H9 (cell line): Measurements from ENCODE around the gene PSMB3. TPM values are rescaled to one million over a fixed set of nuclear protein-coding genes. Genes with fewer than 3 reads are reported as not detected.
A peak's percentile ranks its signal among the peaks of the same experiment; 100 is the strongest.

Experiments
- DNase-seq: peaks from one replicate; pipeline ENCODE4 v3.0.0-alpha.2; 2017
- H2AFZ ChIP-seq: one replicate; pipeline ENCODE4 v1.6.1; 2013; ENCODE audit warnings: mild to moderate bottlenecking, low read length, control low read depth, moderate library complexity
- H2AK5ac ChIP-seq: 2 replicates; pipeline ENCODE4 v1.6.1; 2013; ENCODE audit warnings: low read length, control low read depth, mixed read lengths; ENCODE audit not compliant: insufficient read length
- H2BK120ac ChIP-seq: one replicate; pipeline ENCODE4 v1.6.1; 2013; ENCODE audit warnings: low read depth, mild to moderate bottlenecking, low read length, control low read depth, inconsistent platforms; ENCODE audit not compliant: poor library complexity, severe bottlenecking
- H2BK12ac ChIP-seq: 2 replicates; pipeline ENCODE4 v1.6.1; 2013; ENCODE audit warnings: low read length, control low read depth, mixed read lengths, low read depth; ENCODE audit not compliant: insufficient read length
- H2BK15ac ChIP-seq: 2 replicates; pipeline ENCODE4 v1.6.1; 2013; ENCODE audit warnings: low read depth, low read length, control low read depth
- H2BK20ac ChIP-seq: one replicate; pipeline ENCODE4 v1.6.1; 2013; ENCODE audit warnings: low read depth, mild to moderate bottlenecking, low read length, control low read depth, inconsistent platforms; ENCODE audit not compliant: poor library complexity, severe bottlenecking
- H2BK5ac ChIP-seq: 2 replicates; pipeline ENCODE4 v1.6.1; 2013; ENCODE audit warnings: low read length, control low read depth, mixed read lengths; ENCODE audit not compliant: insufficient read length
- H3K14ac ChIP-seq: 2 replicates; pipeline ENCODE4 v1.6.1; 2013; ENCODE audit warnings: low read length, control low read depth; ENCODE audit not compliant: insufficient read depth
- H3K18ac ChIP-seq: 2 replicates; pipeline ENCODE4 v1.6.1; 2013; ENCODE audit warnings: low read depth, mild to moderate bottlenecking, mixed read lengths, low read length, control low read depth; ENCODE audit not compliant: insufficient read length
- H3K23ac ChIP-seq: 2 replicates; pipeline ENCODE4 v1.6.1; 2013; ENCODE audit warnings: low read length, control low read depth, mixed read lengths, low read depth; ENCODE audit not compliant: insufficient read length
- H3K23me2 ChIP-seq: 2 replicates; pipeline ENCODE4 v1.6.1; 2013; ENCODE audit warnings: low read depth, mild to moderate bottlenecking, mixed read lengths, low read length, control low read depth; ENCODE audit not compliant: insufficient read length, poor library complexity, severe bottlenecking
- H3K27ac ChIP-seq: 2 replicates; pipeline ENCODE4 v1.5.1; 2013; ENCODE audit warnings: low read length, control low read depth, mixed read lengths, low read depth; ENCODE audit not compliant: insufficient read length
- H3K27me3 ChIP-seq: 2 replicates; pipeline ENCODE4 v1.6.1; 2013; ENCODE audit warnings: low read length, control low read depth, inconsistent platforms; ENCODE audit not compliant: insufficient read depth
- H3K4ac ChIP-seq: 2 replicates; pipeline ENCODE4 v1.6.1; 2013; ENCODE audit warnings: low read depth, mild to moderate bottlenecking, control low read depth, inconsistent platforms, low read length, moderate library complexity
- H3K4me1 ChIP-seq: 2 replicates; pipeline ENCODE4 v1.6.1; 2013; ENCODE audit warnings: low read length, control low read depth, inconsistent platforms; ENCODE audit not compliant: insufficient read depth
- H3K4me2 ChIP-seq: 2 replicates; pipeline ENCODE4 v1.6.1; 2013; ENCODE audit warnings: low read length, control low read depth, mixed read lengths; ENCODE audit not compliant: insufficient read length, insufficient read depth
- H3K56ac ChIP-seq: 2 replicates; pipeline ENCODE4 v1.6.1; 2013; ENCODE audit warnings: low read depth, mild to moderate bottlenecking, mixed read lengths, low read length, control low read depth; ENCODE audit not compliant: insufficient read length
- H3K79me1 ChIP-seq: 2 replicates; pipeline ENCODE4 v1.6.1; 2013; ENCODE audit warnings: low read depth, mild to moderate bottlenecking, moderate library complexity, low read length, control low read depth, inconsistent platforms; ENCODE audit not compliant: insufficient read depth, poor library complexity, severe bottlenecking
- H3K79me2 ChIP-seq: 2 replicates; pipeline ENCODE4 v1.6.1; 2013; ENCODE audit warnings: low read length, control low read depth, inconsistent platforms; ENCODE audit not compliant: insufficient read depth
- H3K9ac ChIP-seq: 2 replicates; pipeline ENCODE4 v1.6.1; 2013; ENCODE audit warnings: low read length, control low read depth, mixed read lengths; ENCODE audit not compliant: insufficient read length; ENCODE audit errors: extremely low read depth
- H3K9me3 ChIP-seq: one replicate; pipeline ENCODE4 v1.6.1; 2013; ENCODE audit warnings: low read depth, low read length, inconsistent platforms; ENCODE audit not compliant: control insufficient read depth
- H3T11ph ChIP-seq: one replicate; pipeline ENCODE4 v1.6.1; 2013; ENCODE audit warnings: mild to moderate bottlenecking, low read length, control low read depth, inconsistent platforms
- H4K20me1 ChIP-seq: one replicate; pipeline ENCODE4 v1.6.1; 2013; ENCODE audit not compliant: control insufficient read depth, insufficient read length, insufficient read depth
- H4K5ac ChIP-seq: 2 replicates; pipeline ENCODE4 v1.6.1; 2013; ENCODE audit warnings: low read depth, mild to moderate bottlenecking, mixed read lengths, low read length, control low read depth; ENCODE audit not compliant: insufficient read length
- H4K8ac ChIP-seq: replicated peaks from 2 replicates; pipeline ENCODE4 v1.6.1; 2013; ENCODE audit warnings: low read length, control low read depth, mixed read lengths, low read depth; ENCODE audit not compliant: insufficient read length
- H4K91ac ChIP-seq: 2 replicates; pipeline ENCODE4 v1.6.1; 2013; ENCODE audit warnings: low read depth, mild to moderate bottlenecking, moderate library complexity, mixed read lengths, low read length, control low read depth; ENCODE audit not compliant: insufficient read length
- H3K27ac Mint-ChIP-seq, 3 experiments: 2 replicates in 2 of 3; 3 replicates in 1 of 3; pipeline ENCODE4 v1.8.0; 2020 to 2021; ENCODE audit warnings: mixed read lengths in 3 of 3, mild to moderate bottlenecking in 1 of 3, moderate library complexity in 1 of 3
- H3K27me3 Mint-ChIP-seq: 2 replicates; pipeline ENCODE4 v1.8.0; 2021; ENCODE audit warnings: low read depth, mild to moderate bottlenecking, moderate library complexity, mixed read lengths
- H3K36me3 Mint-ChIP-seq, 3 experiments: 2 replicates in 2 of 3; 3 replicates in 1 of 3; pipeline ENCODE4 v1.8.0; 2020 to 2021; ENCODE audit warnings: low read depth in 3 of 3, mixed read lengths in 3 of 3; ENCODE audit not compliant: insufficient read depth in 1 of 3
- H3K4me1 Mint-ChIP-seq, 2 experiments: 2 replicates each; pipeline ENCODE4 v1.8.0; 2020; ENCODE audit warnings: mixed read lengths in 2 of 2
- H3K4me3 Mint-ChIP-seq, 2 experiments: 2 replicates in 1 of 2; 3 replicates in 1 of 2; pipeline ENCODE4 v1.8.0; 2020 to 2021; ENCODE audit warnings: mild to moderate bottlenecking in 2 of 2, mixed read lengths in 2 of 2, moderate library complexity in 1 of 2
- H3K9me3 Mint-ChIP-seq, 2 experiments: 2 replicates in 1 of 2; 3 replicates in 1 of 2; pipeline ENCODE4 v1.8.0; 2020; ENCODE audit warnings: mild to moderate bottlenecking in 2 of 2, mixed read lengths in 2 of 2, moderate library complexity in 1 of 2
- CTCF ChIP-seq: fragments of 200-600 bp; sonication (generic); conservative IDR thresholded peaks from 3 replicates; pipeline ENCODE4 v1.8.0; 2021; ENCODE audit warnings: antibody characterized with exemption, mild to moderate bottlenecking
- WGBS: extraction: QIAGEN DNeasy Blood & Tissue Kit; methylation state at CpG from one replicate; pipeline ENCODE4 v1.1.7; 2013; ENCODE audit warnings: missing lambda C conversion rate, low lambda C conversion rate, mixed read lengths; ENCODE audit not compliant: insufficient read length; ENCODE audit errors: extremely low coverage; 5-methylcytosine and 5-hydroxymethylcytosine counted together
- total RNA-seq: library from RNA; stranded (reverse); gene quantifications from 2 replicates; pipeline ENCODE4 v1.2.1, GENCODE V29; 2021

Gene PSMB3
- total RNA-seq, 1 experiment from 2014 or later = 242 TPM

- no peak overlapping the region for H3K14ac ChIP-seq
- no peak overlapping the region for H2AK5ac ChIP-seq
- H2BK12ac ChIP-seq = no peak overlapping the region
- H2BK20ac ChIP-seq = no peak overlapping the region
- H3K4me1 ChIP-seq = peaks cover 5% of the 10 kb centered on the region; the same call in 1 of the 2 replicates
- H3K79me2 ChIP-seq = peaks cover 53% of the 10 kb centered on the region
- TF ChIP-seq CTCF = no peak
- no peak for DNase-seq
- H4K91ac ChIP-seq = no peak overlapping the region
- no peaks in the 10 kb centered on the region for H3K9me3 ChIP-seq
- H3K56ac ChIP-seq = no peak overlapping the region
- H3K27me3 ChIP-seq = no peaks in the 10 kb centered on the region
- no peak overlapping the region for H3K4ac ChIP-seq
- no peak overlapping the region for H3K18ac ChIP-seq
- H2BK15ac ChIP-seq = no peak overlapping the region
- H3K23me2 ChIP-seq = peaks cover 42% of the 10 kb centered on the region
- no peak overlapping the region for H4K5ac ChIP-seq
- H3K9me3 Mint-ChIP-seq = no peaks in the 10 kb centered on the region; a peak in 1 of 5 replicates
- WGBS = no CpG with 5 or more reads among the region's 8 CpGs
- H2AFZ ChIP-seq = no peak overlapping the region
- H3K4me2 ChIP-seq = peak overlapping the region; percentile 70
- no peak overlapping the region for H3K23ac ChIP-seq
- H3K27me3 Mint-ChIP-seq = peaks cover 11% of the 10 kb centered on the region
- peaks cover 56 to 64% of the 10 kb centered on the region in 2 experiments for H3K4me1 Mint-ChIP-seq
- H3K27ac Mint-ChIP-seq = peak overlapping the region; percentile 4 to 82 (median 81); a peak in 4 of 7 replicates
- H4K8ac ChIP-seq = no peak overlapping the region
- H3K4me3 Mint-ChIP-seq = peak overlapping the region; percentile 97
- H3K9ac ChIP-seq = no peak overlapping the region
- no peaks in the 10 kb centered on the region for H4K20me1 ChIP-seq
- H3K27ac ChIP-seq = no peak overlapping the region
- peaks cover 5% of the 10 kb centered on the region for H3K79me1 ChIP-seq
- peaks cover 0 to 18% (median 14%) of the 10 kb centered on the region in 3 experiments; a peak in 6 of 7 replicates for H3K36me3 Mint-ChIP-seq
- H3T11ph ChIP-seq = no peak overlapping the region
- no peak overlapping the region for H2BK120ac ChIP-seq
- no peak overlapping the region for H2BK5ac ChIP-seq
These were observed 6.3 kb upstream of the PSMB3 start for GRCh38 chr17:38746004-38746848.
